Sigmoid colon (tissue), 4 donors: Measurements from ENCODE around the gene NTN1.

ENCODE experiments used
- CTCF ChIP-seq, 4 experiments: fragments of 450-650 bp in 3 of 4; fragments of 200-600 bp in 1 of 4; IDR thresholded peaks; one replicate each; pipeline ENCODE4 v1.5.1; 2016 to 2019; ENCODE audit warnings: antibody characterized with exemption in 4 of 4, mild to moderate bottlenecking in 3 of 4, moderate library complexity in 2 of 4
- EP300 ChIP-seq, 4 donors: sonication (generic); formaldehyde crosslinking; IDR thresholded peaks; one replicate each; pipeline ENCODE4 v1.6.1; 2017; ENCODE audit warnings: antibody characterized with exemption in 4 of 4
- POLR2AphosphoS5 ChIP-seq, 4 donors: sonication (generic); formaldehyde crosslinking; IDR thresholded peaks; one replicate each; pipeline ENCODE4 v1.6.1; 2017; ENCODE audit warnings: antibody characterized with exemption in 4 of 4

GRCh38 chr17:9174312-9174711, 153.0 kb downstream of the NTN1 start:
- TF ChIP-seq CTCF (IDR thresholded peaks at IDR 0.05) (no peak), EP300 (IDR thresholded peaks at IDR 0.05) (no peak), POLR2AphosphoS5 (IDR thresholded peaks at IDR 0.05) (no peak)
